GM12874 (cell line): ENCODE measurements around the gene LY6G5B.

Experiments used
- TF ChIP-seq, protein P1 (sequence below): IDR thresholded peaks from 2 replicates; pipeline ENCODE4 v1.5.1; 2011; ENCODE audit warnings: low read depth, mild to moderate bottlenecking, control low read depth, low read length, moderate library complexity; ENCODE audit not compliant: insufficient read depth

LY6G5B gene

DNA sequence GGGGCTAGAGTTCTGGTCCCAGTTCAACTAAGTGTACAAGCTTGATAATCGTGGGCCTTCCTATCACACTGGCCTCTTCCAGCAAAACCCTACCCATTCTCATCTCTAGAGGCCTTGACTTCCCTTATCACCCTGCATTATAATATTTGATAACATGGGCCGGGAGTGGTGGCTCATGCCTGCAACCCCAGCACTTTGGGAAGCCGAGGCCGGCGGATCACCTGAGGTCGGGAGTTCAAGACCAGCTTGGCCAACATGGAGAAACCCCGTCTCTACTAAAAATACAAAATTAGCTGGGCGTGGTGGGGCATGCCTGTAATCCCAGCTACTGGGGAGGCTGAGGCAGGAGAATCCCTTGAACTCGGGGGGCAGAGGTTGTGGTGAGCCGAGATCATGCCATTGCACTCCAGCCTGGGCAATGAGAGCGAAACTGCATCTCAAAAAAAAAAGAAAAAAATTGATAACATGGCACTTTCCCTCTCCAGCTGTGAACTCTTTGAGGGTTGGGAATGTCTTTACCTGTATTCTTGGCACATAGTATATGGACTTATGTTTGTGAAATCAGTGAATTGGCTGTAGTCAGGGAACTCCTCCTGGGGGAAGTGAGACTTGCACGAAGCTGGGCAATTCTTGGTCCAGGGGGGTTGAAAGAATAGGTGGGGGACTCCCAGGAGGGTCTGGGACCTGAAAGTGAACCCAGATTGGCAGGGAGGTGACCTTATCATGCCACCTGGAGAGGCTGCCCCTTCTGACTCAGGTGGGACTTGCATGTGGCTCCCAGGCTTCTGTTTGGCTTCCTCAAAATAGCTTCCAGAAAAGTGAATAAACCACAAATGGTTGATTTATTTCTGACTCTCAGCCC, 8.3 kb upstream of the LY6G5B start:
- TF ChIP-seq, protein P1, sequence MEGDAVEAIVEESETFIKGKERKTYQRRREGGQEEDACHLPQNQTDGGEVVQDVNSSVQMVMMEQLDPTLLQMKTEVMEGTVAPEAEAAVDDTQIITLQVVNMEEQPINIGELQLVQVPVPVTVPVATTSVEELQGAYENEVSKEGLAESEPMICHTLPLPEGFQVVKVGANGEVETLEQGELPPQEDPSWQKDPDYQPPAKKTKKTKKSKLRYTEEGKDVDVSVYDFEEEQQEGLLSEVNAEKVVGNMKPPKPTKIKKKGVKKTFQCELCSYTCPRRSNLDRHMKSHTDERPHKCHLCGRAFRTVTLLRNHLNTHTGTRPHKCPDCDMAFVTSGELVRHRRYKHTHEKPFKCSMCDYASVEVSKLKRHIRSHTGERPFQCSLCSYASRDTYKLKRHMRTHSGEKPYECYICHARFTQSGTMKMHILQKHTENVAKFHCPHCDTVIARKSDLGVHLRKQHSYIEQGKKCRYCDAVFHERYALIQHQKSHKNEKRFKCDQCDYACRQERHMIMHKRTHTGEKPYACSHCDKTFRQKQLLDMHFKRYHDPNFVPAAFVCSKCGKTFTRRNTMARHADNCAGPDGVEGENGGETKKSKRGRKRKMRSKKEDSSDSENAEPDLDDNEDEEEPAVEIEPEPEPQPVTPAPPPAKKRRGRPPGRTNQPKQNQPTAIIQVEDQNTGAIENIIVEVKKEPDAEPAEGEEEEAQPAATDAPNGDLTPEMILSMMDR = 0 out of 2 replicates have a peak, but pooled peaks have one; percentile 6

DNA sequence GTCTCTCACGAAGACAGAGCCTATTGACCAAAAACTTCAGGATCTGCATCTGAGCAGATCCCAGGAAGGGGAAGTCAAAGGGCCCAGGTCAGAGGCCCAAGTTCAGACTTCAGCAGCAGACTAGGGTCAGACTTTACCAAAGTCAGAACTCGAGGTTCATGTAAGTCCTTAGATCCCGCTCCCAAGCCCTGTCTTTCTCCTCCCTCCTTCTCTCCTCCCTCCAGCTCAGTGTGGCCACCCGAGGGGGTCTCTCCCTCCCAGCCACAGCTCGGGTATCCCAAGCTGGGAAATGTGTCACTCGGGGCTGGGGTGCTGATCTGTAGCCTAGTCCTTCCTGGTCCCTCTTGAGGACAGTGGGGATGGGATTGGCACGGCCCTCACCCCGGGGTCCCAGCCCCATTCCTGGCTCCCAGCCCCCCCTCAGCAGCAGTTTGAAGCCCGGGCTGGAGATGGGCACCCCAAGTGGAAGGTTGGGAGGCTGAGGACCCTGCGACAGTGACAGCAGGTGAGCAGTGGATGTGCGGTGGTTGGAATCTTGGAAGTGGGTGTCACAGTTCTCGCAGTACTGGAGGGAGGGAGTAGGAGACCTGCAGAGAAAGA, 7.6 kb upstream of the LY6G5B start:
- TF ChIP-seq, protein P1 = no peak

DNA sequence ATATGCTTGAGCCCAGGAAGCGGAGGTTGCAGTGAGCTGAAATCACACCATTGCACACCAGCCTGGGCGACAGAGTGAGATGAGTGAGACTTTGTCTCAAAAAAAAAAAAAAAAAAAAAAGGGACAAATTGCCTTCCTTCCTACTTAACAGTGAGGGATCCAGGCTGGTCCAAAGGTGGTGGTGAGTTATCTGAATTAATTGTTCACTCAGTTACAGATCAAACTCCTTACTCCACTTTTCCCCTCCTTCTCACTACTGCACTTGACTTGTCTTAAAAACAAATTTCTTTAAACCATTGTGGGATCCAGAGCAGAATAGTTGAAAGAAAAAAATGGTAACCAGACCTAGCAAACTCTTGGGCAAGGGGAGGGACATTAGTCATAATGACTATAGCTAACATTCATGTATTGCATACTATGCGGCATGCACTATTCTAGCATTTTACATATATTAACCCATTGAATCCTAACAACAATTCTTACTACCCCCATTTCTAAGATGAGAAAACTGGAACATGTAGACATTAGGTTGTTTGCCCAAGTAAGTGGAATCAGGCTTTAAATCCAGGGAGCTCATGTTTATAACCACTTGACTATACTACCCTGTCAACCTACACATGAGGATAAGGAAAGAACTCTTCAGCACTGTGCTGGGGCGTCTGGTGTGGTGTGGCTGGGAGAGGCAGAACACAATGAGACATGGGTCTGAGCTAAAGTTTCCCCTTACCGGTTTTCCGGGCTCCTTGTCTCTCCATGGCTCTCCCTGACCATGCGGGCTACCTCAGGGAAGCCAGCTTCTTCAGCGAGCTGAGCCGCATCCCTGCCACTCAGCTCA, 6.4 kb upstream of the LY6G5B start:
- TF ChIP-seq, protein P1 = no peak

DNA sequence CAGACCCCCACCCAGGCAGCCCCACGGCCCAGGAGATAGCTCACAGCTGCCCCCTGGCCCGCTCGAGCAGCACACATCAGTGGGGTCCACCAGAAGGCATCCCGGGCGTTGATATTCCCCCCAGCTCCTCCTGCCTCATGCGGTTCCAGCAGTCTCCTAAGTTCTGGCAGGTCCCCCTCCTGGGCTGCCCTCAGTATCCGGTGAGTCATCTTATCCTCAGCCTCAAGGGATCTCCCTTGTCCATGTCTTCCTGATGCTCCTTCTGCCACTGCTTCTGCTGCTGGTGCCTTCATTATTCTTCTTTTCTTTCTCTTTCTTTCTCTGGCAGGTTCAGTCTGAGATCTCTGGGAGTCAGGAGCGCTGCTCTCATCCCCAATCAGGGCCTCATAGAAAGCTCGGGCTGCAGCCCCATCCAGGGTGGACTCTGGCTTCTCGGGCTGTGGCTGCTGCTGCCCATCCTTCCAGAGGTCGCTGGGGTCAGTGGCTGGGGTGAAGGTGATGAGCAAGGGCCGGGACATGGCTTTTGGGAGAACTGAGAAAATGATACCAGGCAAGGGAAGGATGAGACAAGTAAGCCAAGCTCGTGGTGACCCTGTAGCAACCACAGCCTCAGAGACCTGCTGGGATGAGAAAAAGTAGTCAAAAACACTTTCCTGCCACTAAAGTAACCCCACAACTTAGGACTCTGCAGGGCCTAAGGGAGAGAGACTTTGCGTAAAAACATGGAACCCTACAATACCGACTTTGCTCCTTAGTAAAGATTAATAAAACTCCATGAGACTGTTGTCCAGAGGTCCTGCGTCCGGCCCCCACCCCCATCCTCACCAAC, 5.6 kb upstream of the LY6G5B start:
- TF ChIP-seq, protein P1 = no peak

DNA sequence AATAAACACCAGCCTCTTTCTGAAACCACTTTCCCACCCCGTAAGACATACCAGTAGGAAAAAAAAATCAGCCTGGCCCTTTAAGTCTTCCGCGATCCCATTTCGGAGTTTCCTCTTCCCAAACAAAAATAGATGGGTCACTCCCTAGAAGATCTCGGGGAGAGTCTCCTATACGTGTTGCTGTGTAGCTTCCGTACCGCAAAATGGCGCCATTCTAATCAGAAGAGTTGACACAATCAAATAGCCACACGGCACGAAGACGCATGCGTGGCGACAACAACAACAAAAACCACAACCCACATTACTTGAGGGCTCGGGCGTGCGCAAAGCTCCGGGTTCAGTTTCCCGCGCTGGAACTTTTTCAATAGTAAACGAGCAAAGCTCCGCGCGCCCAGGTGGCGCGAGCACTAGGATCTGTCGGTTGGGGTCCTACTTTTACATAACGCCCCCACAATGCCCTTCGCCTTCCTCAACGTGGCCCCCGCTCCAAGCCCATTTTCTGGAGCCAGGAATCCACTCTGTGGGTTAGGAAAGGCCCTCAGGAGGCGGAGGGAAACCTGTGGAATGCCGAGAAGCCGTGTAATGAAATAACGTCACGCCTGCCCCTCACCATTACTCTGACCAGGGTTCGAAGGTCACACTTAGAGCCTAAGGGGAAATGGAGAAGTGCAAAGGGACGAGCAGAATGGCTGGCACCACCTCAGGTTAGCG, 4.8 kb upstream of the LY6G5B start, which contains the start of gene GPANK1:
Gene GPANK1, minus strand, starts transcription at position 208 of the 711 bp plus-strand sequence. CDS start 519 bp downstream, outside the sequence.
- TF ChIP-seq, protein P1 = no peak

DNA sequence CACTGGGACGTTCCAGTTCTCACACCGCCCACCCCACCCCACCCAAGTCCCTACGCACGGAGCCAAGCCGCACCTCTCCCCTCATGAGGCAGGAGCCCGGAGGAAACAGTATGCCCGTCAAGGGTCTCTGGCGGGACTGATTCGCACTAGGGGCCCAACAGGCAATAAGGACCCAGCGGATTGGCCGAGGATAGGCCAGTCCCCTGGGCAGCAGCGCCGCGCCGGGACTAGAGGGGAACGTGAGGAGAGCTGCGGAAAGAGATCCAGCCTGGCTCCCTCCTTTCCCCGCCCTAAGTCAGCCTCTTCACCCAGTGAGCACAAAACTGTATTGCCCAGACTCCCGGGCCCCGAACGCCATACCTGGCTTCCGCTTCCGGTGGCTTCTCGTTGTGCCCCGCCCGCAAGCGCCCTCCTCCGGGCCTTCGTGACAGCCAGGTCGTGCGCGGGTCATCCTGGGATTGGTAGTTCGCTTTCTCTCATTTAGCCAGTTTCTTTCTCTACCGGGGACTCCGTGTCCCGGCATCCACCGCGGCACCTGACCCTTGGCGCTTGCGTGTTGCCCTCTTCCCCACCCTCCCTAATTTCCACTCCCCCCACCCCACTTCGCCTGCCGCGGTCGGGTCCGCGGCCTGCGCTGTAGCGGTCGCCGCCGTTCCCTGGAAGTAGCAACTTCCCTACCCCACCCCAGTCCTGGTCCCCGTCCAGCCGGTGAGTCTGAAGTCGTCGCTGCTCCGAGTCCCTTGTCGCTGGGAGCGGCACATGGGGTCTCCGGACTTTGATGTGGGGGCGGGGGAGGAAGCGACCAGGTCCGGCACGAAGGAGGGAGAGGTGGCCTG, 4.1 kb upstream of the LY6G5B start, which contains the start of gene CSNK2B:
Gene CSNK2B, plus strand, starts transcription at position 580 of the 836 bp plus-strand sequence. CDS start 752 bp downstream, outside the sequence.
- TF ChIP-seq, protein P1 = no peak
